Hepatocyte (in vitro differentiated cells): ENCODE results near the gene HLF. TPM values are rescaled to one million over a fixed set of nuclear protein-coding genes. Genes with fewer than 3 reads are reported as not detected.

Source experiments
- DNase-seq: peaks from one replicate; pipeline ENCODE4 v3.0.0-alpha.2; 2016; ENCODE audit warnings: low spot score
- H2AFZ ChIP-seq: fragments of 200-600 bp; sonication (generic); 2 replicates; pipeline ENCODE4 v1.6.0; 2016; ENCODE audit warnings: antibody characterized with exemption, mild to moderate bottlenecking
- H3K27ac ChIP-seq: fragments of 200-600 bp; sonication (generic); 2 replicates; pipeline ENCODE4 v1.5.1; 2016; ENCODE audit warnings: mild to moderate bottlenecking
- H3K27me3 ChIP-seq: fragments of 200-600 bp; sonication (generic); 2 replicates; pipeline ENCODE4 v1.6.1; 2016
- H3K36me3 ChIP-seq: fragments of 200-600 bp; sonication (generic); replicated peaks from 2 replicates; pipeline ENCODE4 v1.5.1; 2016; ENCODE audit warnings: low read depth; ENCODE audit not compliant: insufficient read depth
- H3K4me1 ChIP-seq: fragments of 200-600 bp; sonication (generic); 2 replicates; pipeline ENCODE4 v1.5.1; 2016; ENCODE audit warnings: mild to moderate bottlenecking, moderate library complexity; ENCODE audit not compliant: insufficient read depth
- H3K4me2 ChIP-seq: fragments of 200-600 bp; sonication (generic); 2 replicates; pipeline ENCODE4 v1.6.0; 2016
- H3K4me3 ChIP-seq: fragments of 200-600 bp; sonication (generic); 2 replicates; pipeline ENCODE4 v1.5.1; 2016; ENCODE audit warnings: mild to moderate bottlenecking
- H3K79me2 ChIP-seq: fragments of 200-600 bp; sonication (generic); 2 replicates; pipeline ENCODE4 v1.6.0; 2017; ENCODE audit warnings: mild to moderate bottlenecking
- H3K9me2 ChIP-seq: fragments of 200-600 bp; sonication (generic); replicated peaks from 2 replicates; pipeline ENCODE4 v1.6.0; 2017; ENCODE audit warnings: mild to moderate bottlenecking; ENCODE audit not compliant: insufficient read depth
- H3K9me3 ChIP-seq: fragments of 200-600 bp; sonication (generic); 2 replicates; pipeline ENCODE4 v1.5.1; 2016; ENCODE audit warnings: low read depth, mild to moderate bottlenecking
- H4K20me1 ChIP-seq: fragments of 200-600 bp; sonication (generic); 2 replicates; pipeline ENCODE4 v1.6.0; 2016; ENCODE audit warnings: mild to moderate bottlenecking; ENCODE audit not compliant: insufficient read depth, poor library complexity, severe bottlenecking
- CTCF ChIP-seq: fragments of 200-600 bp; sonication (generic); IDR thresholded peaks from 2 replicates; pipeline ENCODE4 v1.5.1; 2016; ENCODE audit warnings: antibody characterized with exemption, mild to moderate bottlenecking; ENCODE audit not compliant: poor library complexity
- EZH2 ChIP-seq: fragments of 200-600 bp; sonication (generic); IDR thresholded peaks from 2 replicates; pipeline ENCODE4 v1.6.1; 2016; ENCODE audit warnings: antibody characterized with exemption, mild to moderate bottlenecking, borderline replicate concordance
- EZH2phosphoT487 ChIP-seq: fragments of 200-600 bp; sonication (generic); IDR thresholded peaks from one replicate; pipeline ENCODE4 v1.6.1; 2018; ENCODE audit warnings: antibody characterized with exemption, mild to moderate bottlenecking, low read depth, moderate library complexity; ENCODE audit not compliant: unreplicated experiment, severe bottlenecking
- WGBS: methylation state at CpG from one replicate; pipeline ENCODE4 v1.1.6; 2016; ENCODE audit warnings: low lambda C conversion rate; ENCODE audit errors: missing lambda C conversion rate; 5-methylcytosine and 5-hydroxymethylcytosine counted together
- polyA plus RNA-seq: library from polyadenylated mRNA; unstranded; fragments of >200 nt; fragmentation: Nextera tagmentation; extraction: Ambion mirVana; gene quantifications from 2 replicates; pipeline ENCODE4 v1.2.1, GENCODE V29; 2016
- total RNA-seq: library from RNA; depleted of rRNA; stranded (reverse); fragments of >200 nt; gene quantifications from 2 replicates; pipeline ENCODE4 v1.2.3, GENCODE V29; 2014

The HLF gene
- total and polyA plus RNA-seq, 2 experiments from 2014 or later, result 0.48 to 0.60 TPM

- Histone ChIP-seq H3K36me3 (no peaks in the 10 kb centered on the region), H3K79me2 (no peaks in the 10 kb centered on the region), H3K27ac (no peak overlapping the region), H3K4me2 (no peak overlapping the region), H3K27me3 (no peaks in the 10 kb centered on the region), H2AFZ (no peak overlapping the region), H3K9me2 (no peaks in the 10 kb centered on the region), H4K20me1 (no peaks in the 10 kb centered on the region), H3K9me3 (no peaks in the 10 kb centered on the region), H3K4me1 (no peaks in the 10 kb centered on the region), H3K4me3 (no peak overlapping the region)
- no peak for DNase-seq
- TF ChIP-seq CTCF (no peak), EZH2 (no peak), EZH2phosphoT487 (no peak)
- WGBS, result 60% methylated on average over 6 of the region's 6 CpGs
These were observed 31.5 kb downstream of the HLF start for GRCh38 chr17:55296171-55296695.

GRCh38 chr17:55296699-55297098 lies 31.9 kb downstream of the HLF start:
- TF ChIP-seq EZH2phosphoT487, result no peak
- no peak for TF ChIP-seq EZH2
- no peak for TF ChIP-seq CTCF
- Histone ChIP-seq H3K79me2 (no peaks in the 10 kb centered on the region), H3K4me1 (no peaks in the 10 kb centered on the region), H3K4me2 (no peak overlapping the region), H3K9me2 (no peaks in the 10 kb centered on the region), H2AFZ (no peak overlapping the region), H3K27me3 (no peaks in the 10 kb centered on the region), H3K4me3 (no peak overlapping the region), H4K20me1 (no peaks in the 10 kb centered on the region), H3K36me3 (no peaks in the 10 kb centered on the region), H3K9me3 (no peaks in the 10 kb centered on the region), H3K27ac (no peak overlapping the region)
- 88% methylated on average over 1 of the region's 1 CpG for WGBS
- DNase-seq, result no peak

- 83% methylated on average over 3 of the region's 3 CpGs for WGBS
- no peak for DNase-seq
- Histone ChIP-seq H3K9me3 (no peaks in the 10 kb centered on the region), H3K4me2 (no peak overlapping the region), H3K4me3 (no peak overlapping the region), H3K9me2 (no peaks in the 10 kb centered on the region), H3K4me1 (peaks cover 7% of the 10 kb centered on the region), H3K36me3 (no peaks in the 10 kb centered on the region), H3K79me2 (no peaks in the 10 kb centered on the region), H4K20me1 (no peaks in the 10 kb centered on the region), H3K27ac (no peak overlapping the region), H2AFZ (no peak overlapping the region), H3K27me3 (no peaks in the 10 kb centered on the region)
- TF ChIP-seq CTCF (no peak), EZH2 (no peak), EZH2phosphoT487 (no peak)
These were observed 33.5 kb downstream of the HLF start for GRCh38 chr17:55298111-55298730.
